Measurements from ENCODE around the gene TIMM29. TPM values are rescaled to one million over a fixed set of nuclear protein-coding genes. Genes with fewer than 3 reads are reported as not detected.
A peak's percentile ranks its signal among the peaks of the same experiment; 100 is the strongest.
"Not testable (repeated sequence)": the region's sequence is repeated elsewhere in the genome, so short reads cannot be mapped to it uniquely, and the experiment has no call there.

TIMM29 gene
- total RNA-seq, 1 donor from 2014 or later: 14.3 TPM

DNA sequence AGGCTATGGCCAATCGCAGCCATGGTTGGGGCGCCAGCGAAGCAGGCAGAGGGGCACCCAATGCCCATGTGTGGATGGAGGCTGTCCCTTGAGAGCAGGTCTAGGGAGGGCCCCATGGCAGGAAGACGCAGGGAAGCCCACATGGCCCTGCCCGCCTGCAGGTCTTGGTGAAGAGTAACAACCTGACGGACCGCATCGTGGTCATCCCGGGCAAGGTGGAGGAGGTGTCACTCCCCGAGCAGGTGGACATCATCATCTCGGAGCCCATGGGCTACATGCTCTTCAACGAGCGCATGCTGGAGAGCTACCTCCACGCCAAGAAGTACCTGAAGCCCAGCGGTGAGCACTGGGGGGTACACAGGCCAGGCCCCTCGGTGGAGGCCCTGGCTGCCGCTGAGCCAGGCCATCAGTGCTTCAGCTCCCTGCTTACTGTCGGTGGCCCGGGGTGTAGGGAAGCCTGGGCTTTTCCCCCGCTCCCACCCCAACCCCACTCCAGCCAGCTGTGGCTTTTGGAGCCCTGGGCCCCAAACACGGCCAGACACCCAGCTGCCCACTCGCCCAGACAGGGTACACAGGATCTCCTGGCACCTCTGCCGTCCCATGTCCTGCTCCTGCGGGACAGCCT lies 14.8 kb upstream of the TIMM29 start:
- no peak for ATAC-seq

DNA sequence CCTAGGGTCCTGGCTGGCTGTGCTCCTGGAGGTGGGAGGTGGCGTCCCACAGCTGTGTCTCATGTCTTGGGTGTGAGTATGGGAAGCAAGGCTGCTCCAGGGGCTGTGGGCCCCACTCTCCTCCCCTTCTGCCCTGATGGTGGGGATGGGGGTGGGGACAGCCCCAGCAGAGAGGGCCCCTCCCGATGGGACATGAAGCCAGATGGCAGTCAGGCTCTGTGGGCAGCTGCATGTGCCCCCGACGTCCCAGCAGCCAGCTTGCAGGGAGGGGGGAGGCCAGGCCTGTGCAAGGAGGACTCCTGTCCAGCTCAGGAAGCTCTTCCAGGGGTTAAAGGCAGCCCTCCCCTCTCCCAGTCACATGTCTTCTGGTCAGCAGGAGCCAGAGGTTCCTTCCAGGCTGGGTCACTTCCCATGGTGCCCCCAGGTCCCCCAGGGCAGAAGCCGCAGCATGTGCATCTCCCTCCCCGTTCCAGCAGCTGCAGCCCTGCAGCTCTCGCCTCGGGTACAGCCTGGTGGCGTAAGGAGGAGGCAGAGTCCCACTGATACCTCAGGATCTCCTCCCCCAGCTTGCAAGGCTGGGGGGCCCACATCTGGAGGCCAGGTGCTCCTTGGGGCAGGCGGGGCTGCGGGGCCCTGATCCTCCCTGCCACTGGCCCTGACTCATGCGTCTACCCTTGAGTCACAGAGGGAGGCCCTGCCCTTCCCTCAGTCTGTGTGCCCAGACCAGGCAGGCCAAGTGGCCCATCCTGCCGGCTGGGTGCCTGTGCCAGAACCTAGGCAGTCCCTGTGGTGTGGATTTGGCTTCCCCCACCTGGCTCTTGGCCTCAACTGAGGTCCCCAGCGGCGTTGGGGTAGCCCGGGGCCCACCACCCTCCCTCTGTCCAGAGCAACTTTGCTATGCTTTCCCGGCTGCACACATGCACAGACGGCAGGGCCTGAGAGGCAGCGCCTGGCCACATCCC lies 13.2 kb upstream of the TIMM29 start:
- peak; percentile 93 for ATAC-seq

DNA sequence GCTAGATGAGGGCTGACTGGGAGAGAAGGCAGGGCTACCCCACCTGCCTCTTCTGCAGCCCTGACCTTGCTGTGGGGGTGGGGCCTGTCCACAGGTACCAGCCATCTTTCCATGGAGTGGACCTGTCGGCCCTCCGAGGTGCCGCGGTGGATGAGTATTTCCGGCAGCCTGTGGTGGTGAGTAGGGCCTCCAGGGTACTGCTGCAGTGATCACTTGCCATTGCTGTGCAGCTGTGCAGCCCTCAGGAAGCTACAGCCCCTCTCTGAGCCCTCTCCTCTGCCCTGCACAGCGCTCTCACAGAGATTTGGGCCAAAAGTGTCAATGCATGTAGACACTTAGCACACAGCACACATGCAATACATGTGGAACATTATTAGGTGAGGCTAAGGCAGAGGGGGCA lies 12.0 kb upstream of the TIMM29 start:
- no peak for ATAC-seq

DNA sequence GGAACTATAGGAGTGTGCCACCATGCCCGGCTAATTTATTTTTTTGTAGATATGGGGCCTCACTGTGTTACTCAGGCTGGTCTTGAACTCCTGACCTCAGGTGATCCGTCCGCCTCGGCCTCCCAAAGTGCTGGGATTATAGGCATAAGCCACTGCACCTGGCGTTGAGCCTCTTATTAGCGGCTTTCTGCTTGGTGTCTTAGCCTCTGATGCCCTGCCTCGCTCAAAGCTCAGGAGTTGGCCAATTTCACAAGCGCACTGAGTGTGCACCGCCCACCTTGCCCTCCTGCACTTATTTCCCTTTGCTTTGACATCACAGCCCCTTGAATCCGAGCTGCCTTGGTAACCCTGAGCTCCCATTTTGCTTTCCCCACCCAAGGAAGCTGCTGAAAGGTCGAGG lies 10.3 kb upstream of the TIMM29 start:
- no peak for ATAC-seq

DNA sequence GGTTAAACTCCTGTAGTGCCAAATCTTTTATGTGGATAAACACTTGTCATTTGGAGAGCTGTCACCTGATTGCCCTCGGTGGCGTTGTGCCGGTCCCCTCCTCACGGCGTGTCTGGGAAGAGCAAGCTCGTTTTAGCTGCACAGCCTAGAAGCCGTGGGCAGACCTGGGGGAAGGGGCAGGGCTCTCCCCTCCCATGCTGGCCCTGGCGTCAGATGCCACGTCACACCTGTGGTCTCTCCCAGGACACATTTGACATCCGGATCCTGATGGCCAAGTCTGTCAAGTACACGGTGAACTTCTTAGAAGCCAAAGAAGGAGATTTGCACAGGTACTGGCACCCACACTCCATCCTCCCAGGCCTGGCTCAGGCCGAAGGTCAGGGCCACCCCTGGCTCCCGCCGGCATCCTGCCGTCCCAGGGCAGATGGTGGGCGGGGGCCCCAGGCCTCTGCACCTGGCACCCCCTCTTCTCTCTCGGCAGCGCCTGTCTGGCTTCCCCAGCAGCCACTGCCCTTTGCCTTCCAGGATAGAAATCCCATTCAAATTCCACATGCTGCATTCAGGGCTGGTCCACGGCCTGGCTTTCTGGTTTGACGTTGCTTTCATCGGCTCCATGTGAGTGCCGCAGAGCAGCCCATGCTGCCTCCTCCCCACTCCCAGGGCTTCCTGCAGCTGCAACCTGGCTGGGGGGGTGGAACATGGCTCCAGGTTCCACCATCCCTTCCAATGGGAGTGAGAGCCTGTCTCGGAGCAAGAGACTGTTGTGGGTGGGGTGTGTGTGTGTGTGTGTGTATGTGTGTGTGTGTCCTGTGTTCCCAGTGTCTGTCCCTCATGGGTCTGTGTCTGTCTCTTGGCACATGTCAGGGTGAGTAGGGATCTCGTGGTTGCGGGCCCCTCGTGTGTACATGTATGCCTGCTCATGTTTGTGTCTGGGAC lies 9.0 kb upstream of the TIMM29 start:
- ATAC-seq: no peak

DNA sequence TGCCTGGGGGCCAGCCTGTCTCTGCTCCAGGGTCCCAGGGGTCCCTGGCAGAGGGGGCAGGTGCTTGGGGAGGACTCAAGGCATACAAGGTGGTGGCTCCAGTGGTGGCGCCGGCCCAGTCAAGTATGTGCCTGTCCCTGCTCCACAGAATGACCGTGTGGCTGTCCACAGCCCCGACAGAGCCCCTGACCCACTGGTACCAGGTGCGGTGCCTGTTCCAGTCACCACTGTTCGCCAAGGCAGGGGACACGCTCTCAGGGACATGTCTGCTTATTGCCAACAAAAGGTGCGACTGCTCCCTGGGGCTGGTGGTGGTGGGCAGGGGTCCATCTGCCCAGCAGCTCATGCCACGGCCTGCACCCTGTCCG lies 8.3 kb upstream of the TIMM29 start:
- no peak for ATAC-seq

DNA sequence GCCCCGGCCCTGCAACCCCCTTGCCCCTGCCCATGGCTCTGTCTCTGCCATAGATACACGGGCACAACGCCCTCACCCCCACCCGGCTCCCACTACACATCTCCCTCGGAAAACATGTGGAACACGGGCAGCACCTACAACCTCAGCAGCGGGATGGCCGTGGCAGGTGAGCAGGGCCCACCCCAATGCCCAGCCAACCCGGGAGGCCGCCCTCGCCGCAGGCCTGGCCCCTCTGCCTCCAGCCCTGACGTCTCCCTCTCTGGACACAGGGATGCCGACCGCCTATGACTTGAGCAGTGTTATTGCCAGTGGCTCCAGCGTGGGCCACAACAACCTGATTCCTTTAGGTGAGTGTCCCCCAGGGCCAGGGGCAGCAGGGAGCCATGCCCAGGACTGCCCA lies 7.8 kb upstream of the TIMM29 start:
- no peak for ATAC-seq

DNA sequence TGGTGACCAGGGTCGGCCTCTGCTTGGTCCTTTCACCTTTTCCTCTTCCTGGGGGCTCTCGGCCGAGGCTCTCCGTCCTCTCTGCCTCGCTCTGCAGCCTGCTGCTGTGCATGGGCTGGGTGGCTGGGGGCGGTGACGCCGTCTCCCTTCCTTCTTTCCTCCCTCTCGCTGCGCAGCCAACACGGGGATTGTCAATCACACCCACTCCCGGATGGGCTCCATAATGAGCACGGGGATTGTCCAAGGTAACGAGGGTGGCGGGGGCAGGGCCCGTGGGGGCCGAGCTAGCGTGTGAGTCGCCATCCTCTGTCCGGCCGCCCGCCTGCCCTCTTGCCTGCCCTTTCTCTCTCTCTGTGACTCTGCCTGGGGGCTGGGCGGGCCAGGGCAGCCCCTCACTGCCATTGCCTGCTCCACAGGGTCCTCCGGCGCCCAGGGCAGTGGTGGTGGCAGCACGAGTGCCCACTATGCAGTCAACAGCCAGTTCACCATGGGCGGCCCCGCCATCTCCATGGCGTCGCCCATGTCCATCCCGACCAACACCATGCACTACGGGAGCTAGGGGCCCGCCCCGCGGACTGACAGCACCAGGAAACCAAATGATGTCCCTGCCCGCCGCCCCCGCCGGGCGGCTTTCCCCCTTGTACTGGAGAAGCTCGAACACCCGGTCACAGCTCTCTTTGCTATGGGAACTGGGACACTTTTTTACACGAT lies 7.3 kb upstream of the TIMM29 start:
- peak; percentile 17 for ATAC-seq

DNA sequence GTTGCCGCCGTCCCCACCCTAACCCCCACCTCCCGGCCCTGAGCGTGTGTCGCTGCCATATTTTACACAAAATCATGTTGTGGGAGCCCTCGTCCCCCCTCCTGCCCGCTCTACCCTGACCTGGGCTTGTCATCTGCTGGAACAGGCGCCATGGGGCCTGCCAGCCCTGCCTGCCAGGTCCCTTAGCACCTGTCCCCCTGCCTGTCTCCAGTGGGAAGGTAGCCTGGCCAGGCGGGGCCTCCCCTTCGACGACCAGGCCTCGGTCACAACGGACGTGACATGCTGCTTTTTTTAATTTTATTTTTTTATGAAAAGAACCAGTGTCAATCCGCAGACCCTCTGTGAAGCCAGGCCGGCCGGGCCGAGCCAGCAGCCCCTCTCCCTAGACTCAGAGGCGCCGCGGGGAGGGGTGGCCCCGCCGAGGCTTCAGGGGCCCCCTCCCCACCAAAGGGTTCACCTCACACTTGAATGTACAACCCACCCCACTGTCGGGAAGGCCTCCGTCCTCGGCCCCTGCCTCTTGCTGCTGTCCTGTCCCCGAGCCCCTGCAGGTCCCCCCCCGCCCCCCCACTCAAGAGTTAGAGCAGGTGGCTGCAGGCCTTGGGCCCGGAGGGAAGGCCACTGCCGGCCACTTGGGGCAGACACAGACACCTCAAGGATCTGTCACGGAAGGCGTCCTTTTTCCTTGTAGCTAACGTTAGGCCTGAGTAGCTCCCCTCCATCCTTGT lies 6.5 kb upstream of the TIMM29 start:
- ATAC-seq: no peak

DNA sequence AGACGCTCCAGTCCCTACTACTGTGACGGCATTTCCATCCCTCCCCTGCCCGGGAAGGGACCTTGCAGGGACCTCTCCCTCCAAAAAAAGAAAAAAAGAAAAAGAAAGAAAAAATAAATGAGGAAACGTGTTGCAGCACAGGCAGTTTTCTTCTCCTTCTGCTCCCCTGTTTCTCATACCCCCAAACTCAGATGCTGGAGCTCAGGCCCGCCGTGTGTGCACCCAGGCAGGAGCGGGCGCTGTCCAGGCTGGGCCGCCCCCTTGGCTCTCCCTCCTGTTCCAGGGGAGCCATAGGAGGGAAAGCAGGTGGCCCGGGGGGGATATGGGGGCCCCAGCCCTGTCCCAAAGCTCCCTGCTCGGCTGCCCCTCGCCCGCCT lies 6.0 kb upstream of the TIMM29 start:
- ATAC-seq: no peak

DNA sequence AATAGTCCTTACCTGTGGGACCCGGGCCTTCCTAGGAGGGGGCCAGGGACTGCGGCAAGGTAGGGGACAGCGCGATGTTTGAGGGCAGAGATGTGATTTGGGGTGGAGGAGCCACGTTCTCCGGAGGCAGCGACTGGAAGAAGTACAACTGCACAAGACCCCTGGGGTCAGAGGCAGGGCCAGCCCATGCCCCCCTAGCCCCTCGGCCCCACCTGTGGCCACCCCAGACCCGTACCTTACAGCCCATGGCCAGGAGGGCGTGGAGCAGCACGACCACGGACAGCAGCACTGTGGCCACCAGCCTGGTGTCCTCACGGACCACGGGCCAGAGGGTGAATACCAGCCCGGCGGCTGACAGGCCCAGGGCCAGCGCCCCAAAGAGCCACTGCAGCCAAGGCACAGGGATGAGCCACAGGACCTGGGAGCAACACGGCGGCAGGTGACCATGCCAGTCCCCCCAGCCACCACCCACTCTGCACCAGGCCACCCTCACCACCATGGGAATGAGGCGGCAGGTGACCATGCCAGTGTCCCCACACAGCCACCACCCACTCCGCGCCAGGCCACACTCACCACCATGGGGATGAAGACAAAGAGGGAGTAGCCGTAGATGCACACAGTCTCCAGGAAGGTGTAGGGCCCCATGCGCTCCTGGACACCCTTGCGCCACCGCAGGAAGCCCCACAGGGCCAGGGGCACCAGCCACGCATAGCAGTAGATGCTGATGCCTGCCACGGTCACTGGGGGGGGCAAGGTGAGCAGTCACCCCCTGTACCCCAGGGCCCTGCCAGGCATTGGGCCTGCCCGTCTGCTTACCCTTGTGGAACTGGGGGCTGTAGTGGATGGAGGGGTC lies 5.1 kb upstream of the TIMM29 start:
- no peak for ATAC-seq

DNA sequence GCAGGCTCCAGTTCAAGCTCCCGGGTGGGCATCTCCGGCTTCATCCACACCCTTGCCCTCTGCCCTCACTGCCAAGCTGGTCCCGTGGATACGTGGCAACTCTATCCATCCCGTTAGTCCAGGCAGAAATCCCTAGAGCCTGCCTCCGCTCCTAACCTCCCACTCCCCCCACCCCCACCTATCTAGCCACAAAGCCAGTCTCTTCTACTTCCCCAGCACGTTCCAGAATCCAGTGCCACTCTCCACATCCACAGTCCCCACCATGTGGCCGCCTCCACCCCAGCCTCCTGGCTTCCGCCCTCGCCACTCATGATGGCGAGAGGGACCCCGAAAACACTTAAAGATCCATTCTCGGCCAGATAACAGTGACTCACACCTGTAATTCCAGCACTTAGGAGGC lies 4.0 kb upstream of the TIMM29 start:
- no peak for ATAC-seq

DNA sequence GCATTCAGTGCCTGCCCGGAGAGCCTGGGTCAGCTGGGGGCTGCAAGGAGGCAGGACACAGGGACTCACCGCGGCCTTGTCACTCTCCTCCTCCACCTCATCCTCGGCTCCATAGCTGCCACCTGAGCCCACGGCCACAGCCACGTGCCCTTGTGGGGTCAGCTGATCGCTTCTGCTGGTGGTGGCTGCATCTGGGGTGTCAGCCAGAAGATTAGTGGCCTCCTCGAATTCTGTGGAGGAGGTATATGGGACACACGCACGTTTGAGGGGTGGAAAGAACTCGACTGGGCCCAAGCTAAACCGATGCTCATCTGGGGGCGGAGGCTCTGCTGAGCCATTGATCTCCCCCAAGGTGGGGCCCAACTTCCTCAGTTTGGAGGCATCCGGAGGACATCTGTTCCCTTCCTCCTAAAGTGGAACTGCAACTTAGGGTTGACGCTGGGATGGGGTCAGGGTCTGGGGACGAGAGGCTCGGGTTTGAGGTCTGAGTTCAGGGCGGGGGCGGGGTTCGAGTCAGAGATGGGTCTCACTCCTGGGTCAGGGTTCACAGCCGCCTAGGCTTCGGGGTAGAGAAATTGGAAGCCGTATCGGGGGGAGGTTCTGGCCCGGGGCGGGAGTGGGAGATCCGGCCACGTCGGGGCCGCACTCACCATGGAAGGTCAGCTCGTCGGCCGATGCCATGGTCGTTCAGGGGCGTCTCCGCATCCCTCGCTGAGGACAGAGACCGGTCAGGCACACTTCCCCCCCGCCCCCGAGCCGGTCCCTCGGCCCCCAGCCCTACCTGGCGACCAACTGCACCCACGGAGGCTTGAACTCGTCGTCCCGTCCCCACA lies 665 bp upstream of the TIMM29 start:
- peak; percentile 2 for ATAC-seq

DNA sequence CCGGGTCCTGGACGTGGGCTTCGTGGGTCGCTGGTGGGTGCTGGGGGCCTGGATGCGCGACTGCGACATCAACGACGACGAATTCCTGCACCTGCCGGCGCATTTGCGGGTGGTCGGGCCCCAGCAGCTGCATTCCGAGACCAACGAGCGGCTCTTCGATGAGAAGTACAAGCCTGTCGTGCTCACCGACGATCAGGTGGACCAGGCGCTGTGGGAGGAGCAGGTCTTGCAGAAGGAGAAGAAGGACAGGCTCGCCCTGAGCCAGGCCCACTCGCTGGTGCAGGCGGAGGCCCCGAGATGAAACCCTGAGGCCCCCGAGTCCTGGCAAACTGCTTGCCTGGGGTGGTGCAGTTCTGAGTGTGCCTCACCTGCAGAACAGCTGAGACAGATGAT lies 787 bp downstream of the TIMM29 start:
- ATAC-seq: peak; percentile 22

DNA sequence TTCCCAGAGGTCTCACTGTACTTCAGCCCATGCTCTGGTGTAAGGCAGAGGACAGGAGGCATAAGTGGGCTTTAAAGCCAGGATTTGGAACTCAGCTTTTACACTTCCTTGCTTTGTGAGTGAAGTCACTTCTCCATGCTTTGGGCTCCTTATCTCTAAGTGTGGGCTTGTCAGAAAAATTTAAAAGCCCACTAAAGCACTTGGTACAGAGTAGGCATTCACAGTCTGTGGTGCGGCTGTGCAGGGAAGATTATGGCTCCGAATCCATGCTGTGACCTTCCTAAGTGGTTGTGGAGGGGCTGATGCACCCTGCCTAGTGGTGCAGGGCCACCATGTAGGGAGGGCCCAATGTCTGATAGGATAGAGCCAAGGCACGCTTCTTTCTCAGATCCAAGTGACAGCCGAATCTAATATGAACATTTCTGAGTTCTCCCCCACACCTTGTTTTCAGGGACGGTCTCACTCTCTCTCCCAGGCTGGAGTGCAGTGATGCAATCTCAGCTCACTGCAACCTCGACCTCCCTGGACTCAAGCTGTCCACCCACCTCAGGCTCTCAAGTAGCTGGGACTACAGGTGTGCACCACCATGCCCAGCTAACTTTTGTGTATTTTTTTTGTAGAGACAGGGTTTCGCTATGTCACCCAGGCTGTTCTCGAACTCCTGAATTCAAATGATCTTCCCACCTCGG lies 6.9 kb downstream of the TIMM29 start:
- no peak for ATAC-seq

DNA sequence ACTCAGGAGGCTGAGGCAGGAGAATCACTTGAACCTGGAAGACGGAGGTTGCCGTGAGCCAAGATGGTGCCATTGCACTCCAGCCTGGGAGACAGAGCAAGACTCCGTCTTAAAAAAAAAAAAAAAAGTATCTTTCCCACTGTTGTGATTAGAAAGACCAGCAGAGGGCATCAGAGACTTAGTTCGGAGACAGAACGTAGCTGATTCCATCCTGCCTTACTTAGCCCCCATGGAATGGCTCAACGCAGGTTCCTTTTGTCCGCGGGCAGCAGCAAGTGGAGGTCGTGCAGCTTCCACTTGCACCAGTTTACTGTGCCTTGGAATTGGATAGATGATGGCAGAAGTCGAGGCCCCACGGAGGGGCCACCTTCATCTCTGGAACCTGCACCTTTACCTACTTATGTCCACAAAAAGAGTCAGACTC lies 8.1 kb downstream of the TIMM29 start:
- ATAC-seq: peak; percentile 54

DNA sequence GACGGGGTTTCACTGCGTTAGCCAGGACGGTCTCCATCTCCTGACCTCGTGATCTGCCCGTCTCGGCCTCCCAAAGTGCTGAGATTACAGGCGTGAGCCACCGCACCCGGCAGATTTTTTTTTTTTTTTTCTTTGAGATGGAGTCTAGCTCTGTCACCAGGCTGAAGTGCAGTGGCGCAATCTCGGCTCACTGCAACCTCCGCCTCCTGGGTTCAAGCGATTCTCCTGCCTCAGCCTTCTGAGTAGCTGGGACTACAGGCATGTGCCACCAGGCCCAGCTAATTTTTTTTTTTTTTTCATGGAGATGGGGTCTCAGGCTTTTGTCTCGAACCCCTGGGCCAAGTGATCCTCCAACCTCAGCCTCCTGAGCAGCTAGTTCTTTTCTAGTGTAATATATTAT lies 13.0 kb downstream of the TIMM29 start:
- ATAC-seq: not testable (repeated sequence)

DNA sequence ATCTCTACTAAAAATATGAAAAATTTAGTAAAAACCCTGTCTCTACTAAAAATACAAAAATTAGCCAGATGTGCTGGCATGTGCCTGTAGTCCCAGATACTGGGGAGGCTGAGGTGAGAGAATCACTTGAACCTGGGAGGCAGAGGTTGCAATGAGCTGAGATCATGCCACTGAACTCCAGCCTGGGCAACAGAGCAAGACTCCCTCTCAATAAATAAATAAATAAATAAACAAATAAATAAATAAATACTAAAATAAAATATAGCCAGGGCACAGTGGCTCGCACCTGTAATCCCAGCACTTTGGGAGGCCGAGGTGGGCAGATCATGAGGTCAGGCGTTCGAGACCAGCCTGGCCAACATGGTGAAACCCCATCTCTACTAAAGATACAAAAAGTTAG lies 14.8 kb downstream of the TIMM29 start:
- not testable (repeated sequence) for ATAC-seq

DNA sequence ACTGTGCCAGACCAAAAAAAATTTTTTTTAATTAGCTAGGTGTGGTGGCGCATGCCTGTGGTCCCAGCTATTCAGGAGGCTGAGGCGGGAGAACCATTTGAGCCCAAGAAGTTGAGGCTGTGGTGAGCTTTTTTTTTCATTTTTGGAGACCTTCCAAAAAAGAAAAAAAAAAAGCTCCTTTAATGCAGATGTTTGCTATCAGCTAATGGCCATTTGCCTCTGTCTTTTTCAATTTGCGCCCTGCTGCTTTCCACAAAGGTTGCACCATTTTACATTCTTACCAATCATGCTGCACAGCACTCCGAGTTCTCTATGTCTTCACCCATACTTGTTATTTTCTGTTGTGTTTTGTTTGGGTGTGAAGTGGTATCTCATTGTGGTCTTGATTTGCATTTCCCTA lies 16.7 kb downstream of the TIMM29 start:
- no peak for ATAC-seq
